ENCODE measurements around the gene TSPAN18. TPM values are rescaled to one million over a fixed set of nuclear protein-coding genes. Genes with fewer than 3 reads are reported as not detected.

TSPAN18 gene
- polyA plus RNA-seq, 1 of the 3 experiments (the other 2 are of a cell fraction) = 0.72 TPM

DNA sequence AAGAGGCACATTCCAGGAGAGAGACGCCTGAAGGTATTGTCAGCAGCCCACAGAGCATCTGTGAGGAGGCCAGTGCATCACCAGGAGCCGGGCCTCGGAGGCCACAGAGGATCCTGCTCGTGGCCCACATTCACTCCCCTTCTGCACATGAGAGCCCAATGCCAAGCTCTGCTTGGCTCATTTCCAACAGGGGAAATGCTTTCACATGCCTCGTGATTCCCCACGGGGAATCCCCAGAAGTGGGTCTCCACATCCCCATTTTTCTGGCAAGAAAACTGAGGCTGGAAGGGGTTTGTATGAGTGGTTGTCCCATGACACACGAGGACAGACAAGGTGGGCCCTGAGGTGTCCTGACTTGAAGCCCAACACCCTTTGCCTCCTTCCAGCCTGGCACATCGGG, 189.6 kb downstream of the TSPAN18 start:
- Histone ChIP-seq H3K9ac (no peak overlapping the region), H3K36me3 (replicated peaks in 1 of 2; ENCODE audit: control insufficient read depth in 1 of 2, insufficient read depth in 2 of 2, low read length in 1 of 2) (no peaks in the 10 kb centered on the region), H3K27ac (ENCODE audit: low read depth in 2 of 2, low read length in 1 of 2) (no peak overlapping the region), H3K9me2 (no peaks in the 10 kb centered on the region), H3K4me3 (ENCODE audit: low read depth in 2 of 2, low read length in 1 of 2) (no peak overlapping the region), H3F3A (replicated peaks; ENCODE audit: insufficient read depth) (no peaks in the 10 kb centered on the region), H2AFZ (ENCODE audit: low read depth) (no peak overlapping the region), H3K79me2 (ENCODE audit: insufficient read depth) (no peaks in the 10 kb centered on the region), H3K27me3 (ENCODE audit: insufficient read depth) (no peaks in the 10 kb centered on the region), H4K20me1 (ENCODE audit: insufficient read depth) (no peaks in the 10 kb centered on the region), H3K9me3 (no peaks in the 10 kb centered on the region), H3K4me2 (no peak overlapping the region), H3K4me1 (ENCODE audit: control insufficient read depth in 1 of 2, insufficient read depth in 2 of 2, low read depth in 1 of 2, low read length in 1 of 2) (peaks cover 0 to 5% of the 10 kb centered on the region in 2 experiments; a peak in 1 of 4 replicates)
- TF ChIP-seq RCOR1 (IDR thresholded peaks at IDR 0.05; ENCODE audit: low read length) (no peak), GATA2 (CRISPR knock-in tag; IDR thresholded peaks at IDR 0.05) (no peak), TAF1 (IDR thresholded peaks at IDR 0.05; ENCODE audit: borderline replicate concordance, low read depth, low read length) (no peak), YY1 (IDR thresholded peaks at IDR 0.05; ENCODE audit: low read depth) (no peak), GABPA (IDR thresholded peaks at IDR 0.05; ENCODE audit: low read depth) (no peak), POLR2AphosphoS5 (IDR thresholded peaks at IDR 0.05; ENCODE audit: low read depth, low read length) (no peak), EZH2phosphoT487 (IDR thresholded peaks at IDR 0.05; ENCODE audit: borderline replicate concordance, low read depth) (no peak), FOSL2 (IDR thresholded peaks at IDR 0.05; ENCODE audit: borderline replicate concordance, low read depth) (no peak), ELF1 (IDR thresholded peaks at IDR 0.05) (no peak)
- TF ChIP-seq, protein P1, sequence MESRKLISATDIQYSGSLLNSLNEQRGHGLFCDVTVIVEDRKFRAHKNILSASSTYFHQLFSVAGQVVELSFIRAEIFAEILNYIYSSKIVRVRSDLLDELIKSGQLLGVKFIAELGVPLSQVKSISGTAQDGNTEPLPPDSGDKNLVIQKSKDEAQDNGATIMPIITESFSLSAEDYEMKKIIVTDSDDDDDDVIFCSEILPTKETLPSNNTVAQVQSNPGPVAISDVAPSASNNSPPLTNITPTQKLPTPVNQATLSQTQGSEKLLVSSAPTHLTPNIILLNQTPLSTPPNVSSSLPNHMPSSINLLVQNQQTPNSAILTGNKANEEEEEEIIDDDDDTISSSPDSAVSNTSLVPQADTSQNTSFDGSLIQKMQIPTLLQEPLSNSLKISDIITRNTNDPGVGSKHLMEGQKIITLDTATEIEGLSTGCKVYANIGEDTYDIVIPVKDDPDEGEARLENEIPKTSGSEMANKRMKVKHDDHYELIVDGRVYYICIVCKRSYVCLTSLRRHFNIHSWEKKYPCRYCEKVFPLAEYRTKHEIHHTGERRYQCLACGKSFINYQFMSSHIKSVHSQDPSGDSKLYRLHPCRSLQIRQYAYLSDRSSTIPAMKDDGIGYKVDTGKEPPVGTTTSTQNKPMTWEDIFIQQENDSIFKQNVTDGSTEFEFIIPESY (IDR thresholded peaks at IDR 0.05; ENCODE audit: borderline replicate concordance, low read depth) = no peak
- WGBS (ENCODE audit: low lambda C conversion rate) = 64% methylated on average over 4 of the region's 8 CpGs
- ChIA-PET POLR2A (no interaction called here), CTCF (interaction anchor here (1.8 to 3.1 kb wide), 2 partner anchors 11 to 299 kb away, joined by 6 to 26 read pairs; no protein-coding TSS in a partner anchor)
- no peak for DNase-seq

DNA sequence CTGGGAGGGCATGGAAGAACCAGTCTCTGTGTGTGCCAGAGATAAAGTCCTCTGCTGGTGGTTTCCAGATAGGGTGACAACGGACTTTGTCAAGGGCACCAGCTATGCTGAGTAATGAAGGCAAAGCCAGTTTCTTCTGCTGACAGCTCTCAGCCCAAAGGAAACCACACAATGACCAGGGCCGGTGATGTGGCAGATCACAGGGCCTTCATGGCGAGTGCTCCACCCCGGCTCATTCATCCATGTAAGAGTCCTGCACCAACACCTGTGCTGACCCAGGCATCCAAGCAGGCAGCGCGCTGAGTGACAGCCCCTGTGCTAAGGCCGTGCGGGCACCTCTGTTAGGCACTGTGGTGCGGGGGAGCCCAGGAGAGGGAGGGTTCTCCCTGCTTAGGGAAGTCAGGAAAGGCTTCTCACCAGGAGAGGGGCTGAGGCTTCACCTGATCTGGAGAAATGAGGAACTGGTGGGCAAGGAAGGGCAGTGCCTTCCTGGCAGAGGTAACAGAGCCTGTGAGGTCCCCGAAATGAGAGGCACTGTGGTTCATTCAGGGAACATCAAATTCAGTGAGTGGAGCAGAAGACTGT, 190.1 kb downstream of the TSPAN18 start:
- H3K4me1 ChIP-seq (ENCODE audit: control insufficient read depth in 1 of 2, insufficient read depth in 2 of 2, low read depth in 1 of 2, low read length in 1 of 2) = peaks cover 0 to 2% of the 10 kb centered on the region in 2 experiments; a peak in 1 of 4 replicates
- no peak overlapping the region for H3K4me2 ChIP-seq
- no peaks in the 10 kb centered on the region for H3K9me3 ChIP-seq
- no peaks in the 10 kb centered on the region for H3K9me2 ChIP-seq
- DNase-seq = no peak
- H3K4me3 ChIP-seq (ENCODE audit: low read depth in 2 of 2, low read length in 1 of 2) = no peak overlapping the region
- H3K27me3 ChIP-seq (ENCODE audit: insufficient read depth) = no peaks in the 10 kb centered on the region
- H3K79me2 ChIP-seq (ENCODE audit: insufficient read depth) = no peaks in the 10 kb centered on the region
- WGBS (ENCODE audit: low lambda C conversion rate) = 65% methylated on average over 4 of the region's 10 CpGs
- ChIA-PET CTCF (interaction anchor here (1.8 to 3.1 kb wide), 2 partner anchors 10 to 300 kb away, joined by 6 to 26 read pairs; no protein-coding TSS in a partner anchor), POLR2A (no interaction called here)
- no peaks in the 10 kb centered on the region for H3K36me3 ChIP-seq (replicated peaks in 1 of 2; ENCODE audit: control insufficient read depth in 1 of 2, insufficient read depth in 2 of 2, low read length in 1 of 2)
- TF ChIP-seq POLR2AphosphoS5 (IDR thresholded peaks at IDR 0.05; ENCODE audit: low read depth, low read length) = no peak
- no peak for TF ChIP-seq TAF1 (IDR thresholded peaks at IDR 0.05; ENCODE audit: borderline replicate concordance, low read depth, low read length)
- no peak for TF ChIP-seq SIN3A (IDR thresholded peaks at IDR 0.05; ENCODE audit: borderline replicate concordance, low read depth, low read length)
- no peak for TF ChIP-seq FOXJ3 (CRISPR knock-in tag; IDR thresholded peaks at IDR 0.05)
- TF ChIP-seq JUND (IDR thresholded peaks at IDR 0.05) = no peak
- TF ChIP-seq, protein P2, sequence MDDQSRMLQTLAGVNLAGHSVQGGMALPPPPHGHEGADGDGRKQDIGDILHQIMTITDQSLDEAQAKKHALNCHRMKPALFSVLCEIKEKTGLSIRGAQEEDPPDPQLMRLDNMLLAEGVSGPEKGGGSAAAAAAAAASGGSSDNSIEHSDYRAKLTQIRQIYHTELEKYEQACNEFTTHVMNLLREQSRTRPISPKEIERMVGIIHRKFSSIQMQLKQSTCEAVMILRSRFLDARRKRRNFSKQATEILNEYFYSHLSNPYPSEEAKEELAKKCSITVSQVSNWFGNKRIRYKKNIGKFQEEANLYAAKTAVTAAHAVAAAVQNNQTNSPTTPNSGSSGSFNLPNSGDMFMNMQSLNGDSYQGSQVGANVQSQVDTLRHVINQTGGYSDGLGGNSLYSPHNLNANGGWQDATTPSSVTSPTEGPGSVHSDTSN (IDR thresholded peaks at IDR 0.05) = no peak
- H2AFZ ChIP-seq (ENCODE audit: low read depth) = no peak overlapping the region
- no peaks in the 10 kb centered on the region for H3F3A ChIP-seq (replicated peaks; ENCODE audit: insufficient read depth)
- H3K27ac ChIP-seq (ENCODE audit: low read depth in 2 of 2, low read length in 1 of 2) = no peak overlapping the region
- no peaks in the 10 kb centered on the region for H4K20me1 ChIP-seq (ENCODE audit: insufficient read depth)
- H3K9ac ChIP-seq = no peak overlapping the region
